Fibroblast of pulmonary artery (primary cell): Measurements from ENCODE around the gene OVCH1.

Source experiments
- DNase-seq: peaks from one replicate; pipeline ENCODE4 v3.0.0-alpha.2; 2010; ENCODE audit warnings: low read depth
- H3K4me3 ChIP-seq: replicated peaks from 2 replicates; pipeline ENCODE4 v1.5.1; 2011; ENCODE audit warnings: low read depth, mild to moderate bottlenecking, control low read depth, low read length, moderate library complexity
- TF ChIP-seq, protein P1 (sequence below): IDR thresholded peaks from 2 replicates; pipeline ENCODE4 v1.5.1; 2011; ENCODE audit warnings: mild to moderate bottlenecking, control low read depth, low read length, inconsistent platforms; ENCODE audit errors: missing control alignments

Gene OVCH1

DNA sequence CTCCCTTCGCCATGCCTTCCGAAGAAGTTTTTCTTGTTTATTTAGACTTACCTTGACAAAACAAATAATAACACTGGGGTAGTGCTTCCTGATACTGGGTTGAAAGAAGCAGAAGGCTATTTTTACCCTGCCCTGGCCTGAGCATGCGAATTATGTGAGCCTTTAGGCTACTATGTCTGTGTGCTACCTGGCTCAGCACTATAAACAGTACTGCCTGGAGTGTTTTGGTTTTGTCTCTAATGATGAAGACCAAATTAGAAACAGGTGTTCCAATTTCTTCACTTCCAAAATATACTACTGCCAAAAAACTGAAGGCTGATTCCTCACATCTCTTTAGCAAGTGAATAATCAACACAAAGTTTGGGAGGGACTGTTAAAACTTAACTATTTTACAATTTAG lies 7.6 kb upstream of the OVCH1 start:
- no peak overlapping the region for H3K4me3 ChIP-seq
- DNase-seq, result no peak
- TF ChIP-seq, protein P1, sequence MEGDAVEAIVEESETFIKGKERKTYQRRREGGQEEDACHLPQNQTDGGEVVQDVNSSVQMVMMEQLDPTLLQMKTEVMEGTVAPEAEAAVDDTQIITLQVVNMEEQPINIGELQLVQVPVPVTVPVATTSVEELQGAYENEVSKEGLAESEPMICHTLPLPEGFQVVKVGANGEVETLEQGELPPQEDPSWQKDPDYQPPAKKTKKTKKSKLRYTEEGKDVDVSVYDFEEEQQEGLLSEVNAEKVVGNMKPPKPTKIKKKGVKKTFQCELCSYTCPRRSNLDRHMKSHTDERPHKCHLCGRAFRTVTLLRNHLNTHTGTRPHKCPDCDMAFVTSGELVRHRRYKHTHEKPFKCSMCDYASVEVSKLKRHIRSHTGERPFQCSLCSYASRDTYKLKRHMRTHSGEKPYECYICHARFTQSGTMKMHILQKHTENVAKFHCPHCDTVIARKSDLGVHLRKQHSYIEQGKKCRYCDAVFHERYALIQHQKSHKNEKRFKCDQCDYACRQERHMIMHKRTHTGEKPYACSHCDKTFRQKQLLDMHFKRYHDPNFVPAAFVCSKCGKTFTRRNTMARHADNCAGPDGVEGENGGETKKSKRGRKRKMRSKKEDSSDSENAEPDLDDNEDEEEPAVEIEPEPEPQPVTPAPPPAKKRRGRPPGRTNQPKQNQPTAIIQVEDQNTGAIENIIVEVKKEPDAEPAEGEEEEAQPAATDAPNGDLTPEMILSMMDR, result no peak

GRCh38 chr12:29503283-29503682 lies 5.8 kb upstream of the OVCH1 start:
- H3K4me3 ChIP-seq, result no peak overlapping the region
- TF ChIP-seq, protein P1, result no peak
- no peak for DNase-seq

- H3K4me3 ChIP-seq, result no peak overlapping the region
- TF ChIP-seq, protein P1, result no peak
- DNase-seq, result no peak
Observed at GRCh38 chr12:29499235-29499634, 1.7 kb upstream of the OVCH1 start.

DNA sequence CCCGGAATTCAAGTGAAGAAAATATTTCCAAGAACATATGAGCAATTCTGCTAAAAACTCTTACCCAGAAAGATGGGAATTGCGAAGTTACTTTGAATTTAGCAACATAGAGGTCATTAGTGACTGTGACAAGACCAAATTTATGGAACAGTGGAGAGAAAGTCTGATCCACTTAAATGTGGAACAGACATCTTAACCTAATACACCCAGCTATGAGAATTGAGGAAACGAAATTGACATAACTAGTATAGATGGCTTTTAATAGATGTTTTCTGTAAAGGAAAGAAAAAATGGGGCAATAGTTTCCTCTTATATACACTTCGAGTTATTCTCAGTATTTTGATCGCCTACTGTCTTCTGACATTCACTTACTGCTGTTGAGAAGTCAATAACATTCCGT lies 4.6 kb downstream of the OVCH1 start:
- no peak overlapping the region for H3K4me3 ChIP-seq
- DNase-seq, result no peak
- TF ChIP-seq, protein P1, result no peak

DNA sequence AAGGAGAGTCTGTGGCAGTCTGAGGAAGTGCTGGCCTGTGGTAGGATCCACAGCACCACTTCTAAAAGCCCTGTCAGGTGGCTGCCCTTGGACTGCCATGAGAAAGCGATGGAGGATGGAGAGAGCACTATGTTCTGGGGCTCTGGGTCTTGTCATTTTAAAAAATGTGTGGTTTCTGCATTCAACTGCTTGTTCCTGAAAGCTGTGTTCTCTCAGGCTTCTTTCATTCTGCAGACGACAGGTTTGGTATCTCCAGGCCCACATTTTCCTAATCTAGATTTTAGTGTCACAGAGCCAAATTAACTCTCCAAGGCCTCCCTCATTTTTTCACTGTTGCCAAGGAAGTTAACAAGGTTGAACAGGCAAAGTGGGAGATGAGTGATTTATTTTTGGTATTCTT lies 10.5 kb downstream of the OVCH1 start:
- TF ChIP-seq, protein P1, result no peak
- H3K4me3 ChIP-seq, result no peak overlapping the region
- DNase-seq, result no peak

DNA sequence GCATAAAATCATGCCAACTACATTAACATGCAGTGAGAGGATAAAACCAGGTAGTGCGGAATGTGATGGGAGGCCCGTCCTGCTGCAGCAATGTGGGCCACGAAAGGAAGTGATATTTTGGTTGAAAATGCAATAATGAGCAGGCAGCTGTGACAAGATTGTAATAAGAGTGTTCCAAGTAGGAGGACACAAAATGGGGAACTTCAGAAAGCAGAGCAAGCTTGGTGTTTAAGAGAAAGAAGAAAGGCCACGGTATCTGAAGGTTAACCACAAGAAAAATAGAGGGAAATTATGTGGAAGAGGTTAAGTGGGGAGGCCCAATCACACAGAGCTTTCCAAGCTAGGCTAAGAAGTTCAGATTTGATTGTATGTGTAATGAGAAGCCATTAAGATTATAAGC lies 34.3 kb downstream of the OVCH1 start:
- TF ChIP-seq, protein P1, result no peak
- no peak overlapping the region for H3K4me3 ChIP-seq
- DNase-seq, result no peak

DNA sequence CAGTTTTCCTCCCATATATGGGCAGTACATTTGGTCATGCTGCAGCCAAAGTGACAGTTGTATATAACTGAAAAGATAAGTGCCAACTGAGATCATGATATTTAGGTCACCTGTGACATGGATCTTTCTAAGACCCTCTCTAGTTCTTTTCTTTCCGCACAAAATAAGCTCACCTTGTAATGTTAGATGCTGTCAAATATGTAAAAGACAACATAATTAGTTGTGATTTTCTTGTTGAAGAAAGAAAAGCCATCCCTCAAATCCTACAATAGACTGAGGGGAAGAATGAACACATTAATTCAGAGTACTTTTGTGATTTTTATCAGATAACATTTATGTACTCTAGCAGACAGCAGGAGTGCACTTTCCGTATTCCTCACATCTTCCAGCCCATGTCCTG lies 37.4 kb downstream of the OVCH1 start:
- TF ChIP-seq, protein P1, result no peak
- no peak overlapping the region for H3K4me3 ChIP-seq
- DNase-seq, result no peak
